Nephron (organoid): ENCODE data around the gene EPB41.
A peak's percentile ranks its signal among the peaks of the same experiment; 100 is the strongest.
"Not testable (repeated sequence)": the region's sequence is repeated elsewhere in the genome, so short reads cannot be mapped to it uniquely, and the experiment has no call there.

Experiments used
- H3K27ac Mint-ChIP-seq, 3 experiments: 2 replicates each; pipeline ENCODE4 v1.8.0; 2020; ENCODE audit warnings: mixed read lengths in 3 of 3, mild to moderate bottlenecking in 2 of 3, moderate library complexity in 1 of 3
- H3K27me3 Mint-ChIP-seq: 2 replicates; pipeline ENCODE4 v1.8.0; 2021; ENCODE audit warnings: low read depth, mild to moderate bottlenecking, moderate library complexity, mixed read lengths
- H3K36me3 Mint-ChIP-seq: 2 replicates; pipeline ENCODE4 v1.8.0; 2020; ENCODE audit warnings: low read depth, mixed read lengths
- H3K4me1 Mint-ChIP-seq: 2 replicates; pipeline ENCODE4 v1.8.0; 2020; ENCODE audit warnings: mixed read lengths
- H3K4me3 Mint-ChIP-seq, 3 experiments: 2 replicates each; pipeline ENCODE4 v1.8.0; 2020; ENCODE audit warnings: mild to moderate bottlenecking in 3 of 3, mixed read lengths in 3 of 3, moderate library complexity in 2 of 3
- H3K9me3 Mint-ChIP-seq: 2 replicates; pipeline ENCODE4 v1.8.0; 2020; ENCODE audit warnings: mixed read lengths
- TF ChIP-seq, protein P1 (sequence below), 3 experiments: fragments of 200-600 bp; sonication (generic); IDR thresholded peaks; one replicate each; pipeline ENCODE4 v1.5.0; 2021; ENCODE audit warnings: antibody characterized with exemption in 3 of 3; ENCODE audit not compliant: unreplicated experiment in 3 of 3

Gene EPB41

DNA sequence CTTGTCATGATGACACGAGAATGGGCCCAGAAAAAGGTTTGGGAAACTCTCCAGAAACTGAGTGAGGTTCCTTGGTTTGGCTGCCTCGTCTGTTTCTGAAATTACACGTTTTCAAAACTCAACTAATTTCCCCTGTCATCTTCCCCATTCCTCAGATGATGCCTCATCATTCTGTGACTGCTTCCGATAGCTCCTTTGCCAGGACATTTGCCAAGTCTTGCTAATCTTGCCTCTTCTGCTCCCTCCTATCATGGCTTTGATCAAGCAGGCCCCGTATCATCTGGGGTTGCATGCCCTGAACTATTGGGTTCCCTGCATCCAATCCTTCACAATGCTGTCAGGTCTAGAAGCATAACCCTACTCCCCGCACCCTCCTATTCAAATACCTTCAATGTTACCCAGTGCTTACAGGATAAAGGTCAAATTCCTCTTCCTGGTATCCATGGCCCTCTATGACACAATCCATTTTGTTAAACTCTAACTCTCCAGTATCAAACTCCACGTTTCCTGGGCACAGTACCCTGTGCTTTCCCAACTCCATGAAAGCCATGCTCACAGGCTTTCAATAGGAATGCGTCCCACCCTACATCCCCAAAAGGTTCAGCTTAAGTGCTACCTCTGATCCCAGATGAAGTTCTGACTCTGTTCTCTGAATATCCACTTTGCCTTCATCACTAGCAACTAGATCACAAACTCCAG is 231.5 kb downstream of the EPB41 start:
- Mint-ChIP-seq H3K9me3 (no peaks in the 10 kb centered on the region), H3K27me3 (no peaks in the 10 kb centered on the region), H3K4me3 (no peak overlapping the region), H3K4me1 (no peaks in the 10 kb centered on the region), H3K27ac (peak overlapping the region; percentile 11 to 82 (median 70)), H3K36me3 (peaks cover 80% of the 10 kb centered on the region)
- TF ChIP-seq, protein P1, sequence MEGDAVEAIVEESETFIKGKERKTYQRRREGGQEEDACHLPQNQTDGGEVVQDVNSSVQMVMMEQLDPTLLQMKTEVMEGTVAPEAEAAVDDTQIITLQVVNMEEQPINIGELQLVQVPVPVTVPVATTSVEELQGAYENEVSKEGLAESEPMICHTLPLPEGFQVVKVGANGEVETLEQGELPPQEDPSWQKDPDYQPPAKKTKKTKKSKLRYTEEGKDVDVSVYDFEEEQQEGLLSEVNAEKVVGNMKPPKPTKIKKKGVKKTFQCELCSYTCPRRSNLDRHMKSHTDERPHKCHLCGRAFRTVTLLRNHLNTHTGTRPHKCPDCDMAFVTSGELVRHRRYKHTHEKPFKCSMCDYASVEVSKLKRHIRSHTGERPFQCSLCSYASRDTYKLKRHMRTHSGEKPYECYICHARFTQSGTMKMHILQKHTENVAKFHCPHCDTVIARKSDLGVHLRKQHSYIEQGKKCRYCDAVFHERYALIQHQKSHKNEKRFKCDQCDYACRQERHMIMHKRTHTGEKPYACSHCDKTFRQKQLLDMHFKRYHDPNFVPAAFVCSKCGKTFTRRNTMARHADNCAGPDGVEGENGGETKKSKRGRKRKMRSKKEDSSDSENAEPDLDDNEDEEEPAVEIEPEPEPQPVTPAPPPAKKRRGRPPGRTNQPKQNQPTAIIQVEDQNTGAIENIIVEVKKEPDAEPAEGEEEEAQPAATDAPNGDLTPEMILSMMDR (IDR thresholded peaks at IDR 0.05; ENCODE audit: unreplicated experiment in 3 of 3), result no peak

- Mint-ChIP-seq H3K36me3 (peaks cover 93% of the 10 kb centered on the region), H3K4me3 (no peak overlapping the region)
Measured at GRCh38 chr1:29148656-29149491, 234.5 kb downstream of the EPB41 start.

DNA sequence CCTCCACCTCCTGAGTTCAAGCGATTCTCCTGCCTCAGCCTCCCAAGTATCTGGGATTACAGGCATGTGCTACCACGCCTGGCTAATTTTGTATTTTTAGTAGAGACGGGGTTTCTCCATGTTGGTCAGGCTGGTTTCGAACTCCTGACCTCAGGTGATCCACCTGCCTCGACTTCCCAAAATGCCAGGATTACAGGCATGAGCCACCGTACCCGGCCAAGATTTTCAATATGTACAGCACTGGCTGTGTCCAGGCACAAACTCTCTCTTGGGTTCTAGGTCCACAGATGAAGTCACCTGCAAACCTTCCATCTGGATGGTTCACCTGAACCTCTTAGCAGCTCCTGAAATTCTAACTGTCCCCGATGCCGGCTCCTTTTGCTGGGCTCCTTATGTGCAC is 236.0 kb downstream of the EPB41 start:
- H3K27me3 Mint-ChIP-seq, H3K4me3 Mint-ChIP-seq, H3K27ac Mint-ChIP-seq, H3K9me3 Mint-ChIP-seq, H3K4me1 Mint-ChIP-seq: not testable (repeated sequence)
- H3K36me3 Mint-ChIP-seq, result peaks cover 96% of the 10 kb centered on the region

More at GRCh38 chr1:29148656-29149491, 234.5 kb downstream of the EPB41 start:
- no peaks in the 10 kb centered on the region for H3K4me1 Mint-ChIP-seq
- TF ChIP-seq, protein P1 (IDR thresholded peaks at IDR 0.05; ENCODE audit: unreplicated experiment in 3 of 3), result no peak
- peak overlapping the region in 1 of 3 experiments; percentile 48 for H3K27ac Mint-ChIP-seq
- H3K9me3 Mint-ChIP-seq, result no peaks in the 10 kb centered on the region
- no peaks in the 10 kb centered on the region for H3K27me3 Mint-ChIP-seq

GRCh38 chr1:29152046-29152805 is 237.9 kb downstream of the EPB41 start:
- Mint-ChIP-seq H3K9me3 (no peaks in the 10 kb centered on the region), H3K36me3 (peaks cover 93% of the 10 kb centered on the region), H3K27ac (no peak overlapping the region), H3K27me3 (no peaks in the 10 kb centered on the region), H3K4me1 (peaks cover 9% of the 10 kb centered on the region), H3K4me3 (no peak overlapping the region)
- TF ChIP-seq, protein P1 (IDR thresholded peaks at IDR 0.05; ENCODE audit: unreplicated experiment in 3 of 3), result no peak

GRCh38 chr1:29156543-29157268 is 242.3 kb downstream of the EPB41 start:
- Mint-ChIP-seq H3K4me1 (peaks cover 15% of the 10 kb centered on the region), H3K27me3 (no peaks in the 10 kb centered on the region), H3K36me3 (peaks cover 84% of the 10 kb centered on the region), H3K4me3 (peak overlapping the region; percentile 2 to 50 (median 46)), H3K9me3 (no peaks in the 10 kb centered on the region), H3K27ac (peak overlapping the region; percentile 90 to 99 (median 97))
- TF ChIP-seq, protein P1 (IDR thresholded peaks at IDR 0.05; ENCODE audit: unreplicated experiment in 3 of 3), result no peak
